HepG2 (cell line): ENCODE data around the gene BLOC1S4. TPM values are rescaled to one million over a fixed set of nuclear protein-coding genes. Genes with fewer than 3 reads are reported as not detected.

Experiments used
- ATF7-NPFF ChIP-seq: sonication (generic); formaldehyde crosslinking; IDR thresholded peaks from 2 replicates; pipeline ENCODE4 v1.8.1; 2023; ENCODE audit warnings: mild to moderate bottlenecking, low read depth, missing genetic modification reagents, moderate library complexity
- BORCS8-MEF2B ChIP-seq: sonication (generic); formaldehyde crosslinking; IDR thresholded peaks from 2 replicates; pipeline ENCODE4 v1.8.0; 2022; ENCODE audit warnings: mild to moderate bottlenecking, missing genetic modification reagents
- GRHL1 ChIP-seq: sonication (generic); formaldehyde crosslinking; conservative IDR thresholded peaks from 2 replicates; pipeline ENCODE4 v1.8.0; 2022; ENCODE audit warnings: missing genetic modification reagents
- HDAC2 ChIP-seq: sonication (generic); formaldehyde crosslinking; IDR thresholded peaks from 2 replicates; pipeline ENCODE4 v1.4.0; 2020; ENCODE audit warnings: missing genetic modification reagents
- HOXA9 ChIP-seq: sonication (generic); formaldehyde crosslinking; IDR thresholded peaks from 2 replicates; pipeline ENCODE4 v1.8.1; 2022; ENCODE audit warnings: missing genetic modification reagents, mild to moderate bottlenecking, moderate library complexity, borderline replicate concordance
- KDM1A ChIP-seq: IDR thresholded peaks from 2 replicates; pipeline ENCODE4 v1.6.1; 2016; ENCODE audit warnings: missing compliant biosample characterization
- LRRFIP1 ChIP-seq: sonication (generic); formaldehyde crosslinking; conservative IDR thresholded peaks from 2 replicates; pipeline ENCODE4 v1.4.0; 2020; ENCODE audit warnings: missing genetic modification reagents
- MED13 ChIP-seq: sonication (generic); formaldehyde crosslinking; IDR thresholded peaks from 2 replicates; pipeline ENCODE4 v1.5.0; 2020; ENCODE audit warnings: missing genetic modification reagents
- PHB2 ChIP-seq: fragments of 450-650 bp; IDR thresholded peaks from 2 replicates; pipeline ENCODE4 v1.6.1; 2018; ENCODE audit not compliant: partially characterized antibody
- PRPF4 ChIP-seq: fragments of 200-400 bp; formaldehyde crosslinking; IDR thresholded peaks from 2 replicates; pipeline ENCODE4 v1.6.1; 2016; ENCODE audit warnings: low read length, low read depth; ENCODE audit not compliant: poor library complexity, severe bottlenecking
- SCMH1 ChIP-seq: sonication (generic); formaldehyde crosslinking; IDR thresholded peaks from 2 replicates; pipeline ENCODE4 v1.9.0; 2021; ENCODE audit warnings: missing genetic modification reagents, mild to moderate bottlenecking, borderline replicate concordance
- SKI ChIP-seq: fragments of 450-650 bp; IDR thresholded peaks from one replicate; pipeline ENCODE4 v1.6.1; 2018; ENCODE audit warnings: mild to moderate bottlenecking; ENCODE audit not compliant: partially characterized antibody
- SNAPC2 ChIP-seq: sonication (generic); formaldehyde crosslinking; IDR thresholded peaks from 2 replicates; pipeline ENCODE4 v1.8.1; 2022; ENCODE audit warnings: mild to moderate bottlenecking, missing genetic modification reagents
- TOE1 ChIP-seq: sonication (generic); formaldehyde crosslinking; IDR thresholded peaks from 2 replicates; pipeline ENCODE4 v1.4.0; 2020; ENCODE audit warnings: mild to moderate bottlenecking, missing genetic modification reagents
- ZBTB4 ChIP-seq: sonication (generic); formaldehyde crosslinking; IDR thresholded peaks from 2 replicates; pipeline ENCODE4 v1.4.0; 2020; ENCODE audit warnings: missing genetic modification reagents, mild to moderate bottlenecking, borderline replicate concordance
- ZFP36 ChIP-seq: fragments of 150-350 bp; IDR thresholded peaks from 2 replicates; pipeline ENCODE4 v1.6.1; 2018; ENCODE audit warnings: borderline replicate concordance, low read length, low read depth; ENCODE audit not compliant: partially characterized antibody
- ZNF44 ChIP-seq: sonication (generic); formaldehyde crosslinking; IDR thresholded peaks from 2 replicates; pipeline ENCODE4 v1.5.1; 2020; ENCODE audit warnings: mild to moderate bottlenecking, missing genetic modification reagents
- ZNF556 ChIP-seq: sonication (generic); formaldehyde crosslinking; IDR thresholded peaks from 2 replicates; pipeline ENCODE4 v1.4.0; 2020; ENCODE audit warnings: mild to moderate bottlenecking, missing genetic modification reagents, borderline replicate concordance
- ZNF564 ChIP-seq: sonication (generic); formaldehyde crosslinking; IDR thresholded peaks from 2 replicates; pipeline ENCODE4 v1.8.1; 2023; ENCODE audit warnings: mild to moderate bottlenecking, missing genetic modification reagents
- ZSCAN25 ChIP-seq: sonication (generic); formaldehyde crosslinking; IDR thresholded peaks from 2 replicates; pipeline ENCODE4 v1.8.0; 2022; ENCODE audit warnings: mild to moderate bottlenecking, missing genetic modification reagents
- polyA plus RNA-seq, 8 experiments: library from polyadenylated mRNA; depleted of rRNA in 3 of 8; stranded (reverse) in 7 of 8; unstranded in 1 of 8; fragments of >200 nt; fragmentation: Illumina TruSeq in 4 of 8; extraction: Trizol in 4 of 8; gene quantifications; 2 replicates each; pipeline versions ENCODE4 v1.2.1 to v1.2.3, GENCODE V29; 2011 to 2016; ENCODE audit warnings: low read depth in 4 of 8, missing spikeins in 1 of 8, mixed read lengths in 1 of 8; ENCODE audit not compliant: insufficient read depth in 1 of 8
- total RNA-seq, 5 experiments: library from RNA; depleted of rRNA; stranded (reverse); fragments of >200 nt; fragmentation: Illumina TruSeq; extraction: Trizol; gene quantifications; 2 replicates each; pipeline ENCODE4 v1.2.3, GENCODE V29; 2016; ENCODE audit warnings: low read depth in 1 of 5

BLOC1S4 gene
- total and polyA plus RNA-seq, 2 of the 13 experiments (the other 11 are each of a cell fraction or from before 2014, with no cell fraction given) = 15.5 to 20.9 TPM

- TF ChIP-seq GRHL1 = no peak; the same call in 1 of the 2 replicates
- TF ChIP-seq HDAC2 (CRISPR knock-in tag) = no peak; the same call in 1 of the 2 replicates
- peak; percentile 92; the same call in 1 of the 2 replicates for TF ChIP-seq SNAPC2 (CRISPR knock-in tag)
- no peak for TF ChIP-seq KDM1A (CRISPR knock-in tag)
- TF ChIP-seq ZNF564 (CRISPR knock-in tag) = peak; percentile 54; the same call in 1 of the 2 replicates
- TF ChIP-seq MED13 = 0 out of 2 replicates have a peak, but pooled peaks have one; percentile 18
- no peak for TF ChIP-seq SKI
- no peak for TF ChIP-seq ZBTB4 (CRISPR knock-in tag)
- TF ChIP-seq LRRFIP1 (CRISPR knock-in tag) = no peak
- TF ChIP-seq ZNF556 (CRISPR knock-in tag) = peak; percentile 91
- no peak for TF ChIP-seq SCMH1 (CRISPR knock-in tag)
- no peak for TF ChIP-seq PHB2
- TF ChIP-seq TOE1 (CRISPR knock-in tag) = no peak; the same call in 1 of the 2 replicates
- peak; percentile 96; the same call in 1 of the 2 replicates for TF ChIP-seq HOXA9
- no peak; the same call in 1 of the 2 replicates for TF ChIP-seq ZSCAN25 (CRISPR knock-in tag)
- TF ChIP-seq ATF7-NPFF (CRISPR knock-in tag) = peak; percentile 99
- TF ChIP-seq BORCS8-MEF2B (CRISPR knock-in tag) = no peak; the same call in 1 of the 2 replicates
- no peak for TF ChIP-seq PRPF4
- 0 out of 2 replicates have a peak, but pooled peaks have one; percentile 31 for TF ChIP-seq ZNF44 (CRISPR knock-in tag)
- TF ChIP-seq ZFP36 = no peak
Measured at GRCh38 chr4:6673660-6674499, 42.1 kb upstream of the BLOC1S4 start (continued).
